Activated naive CD8-positive, alpha-beta T cell treated with anti-CD3 and anti-CD28 coated beads for 36 hours (primary cell): Measurements from ENCODE around the gene LAMB2. TPM values are rescaled to one million over a fixed set of nuclear protein-coding genes. Genes with fewer than 3 reads are reported as not detected.

ENCODE experiments used
- DNase-seq: peaks from one replicate; pipeline ENCODE4 v3.0.0; 2021
- H3K27ac Mint-ChIP-seq: one replicate; pipeline ENCODE4 v1.8.0; 2022; ENCODE audit warnings: mild to moderate bottlenecking, moderate library complexity, mixed read lengths
- H3K27me3 Mint-ChIP-seq: one replicate; pipeline ENCODE4 v1.8.0; 2022; ENCODE audit warnings: mild to moderate bottlenecking, mixed read lengths
- H3K36me3 Mint-ChIP-seq: one replicate; pipeline ENCODE4 v1.8.0; 2021; ENCODE audit warnings: mild to moderate bottlenecking, mixed read lengths
- H3K4me1 Mint-ChIP-seq: one replicate; pipeline ENCODE4 v1.8.0; 2021; ENCODE audit warnings: mixed read lengths
- H3K4me3 Mint-ChIP-seq: one replicate; pipeline ENCODE4 v1.8.0; 2022; ENCODE audit warnings: mild to moderate bottlenecking, moderate library complexity, mixed read lengths
- H3K9me3 Mint-ChIP-seq: one replicate; pipeline ENCODE4 v1.8.0; 2022; ENCODE audit warnings: mixed read lengths
- total RNA-seq, 2 experiments: library from RNA; stranded (reverse); gene quantifications; one replicate each; pipeline ENCODE4 v1.2.3, GENCODE V29; 2021

Gene LAMB2
- total RNA-seq, 2 experiments from 2014 or later = not detected

GRCh38 chr3:49081429-49081828 is 51.4 kb downstream of the LAMB2 start:
- Mint-ChIP-seq H3K4me1 (peaks cover 11% of the 10 kb centered on the region), H3K27me3 (no peaks in the 10 kb centered on the region)

GRCh38 chr3:49079270-49079669 is 53.6 kb downstream of the LAMB2 start:
- Mint-ChIP-seq H3K4me1 (peaks cover 11% of the 10 kb centered on the region), H3K27me3 (no peaks in the 10 kb centered on the region), H3K9me3 (no peaks in the 10 kb centered on the region), H3K36me3 (peaks cover 6% of the 10 kb centered on the region), H3K27ac (no peak overlapping the region), H3K4me3 (no peak overlapping the region)
- no peak for DNase-seq

More at GRCh38 chr3:49081429-49081828, 51.4 kb downstream of the LAMB2 start:
- Mint-ChIP-seq H3K36me3 (peaks cover 7% of the 10 kb centered on the region), H3K27ac (no peak overlapping the region), H3K9me3 (no peaks in the 10 kb centered on the region), H3K4me3 (no peak overlapping the region)
- no peak for DNase-seq

GRCh38 chr3:49076646-49077045 is 56.2 kb downstream of the LAMB2 start:
- Mint-ChIP-seq H3K27ac (no peak overlapping the region), H3K27me3 (no peaks in the 10 kb centered on the region), H3K4me3 (no peak overlapping the region), H3K9me3 (no peaks in the 10 kb centered on the region), H3K4me1 (peaks cover 11% of the 10 kb centered on the region), H3K36me3 (peaks cover 10% of the 10 kb centered on the region)
- DNase-seq = no peak

- Mint-ChIP-seq H3K27ac (no peak overlapping the region), H3K36me3 (peaks cover 10% of the 10 kb centered on the region), H3K9me3 (no peaks in the 10 kb centered on the region), H3K4me1 (peaks cover 6% of the 10 kb centered on the region), H3K27me3 (no peaks in the 10 kb centered on the region), H3K4me3 (no peak overlapping the region)
- DNase-seq = no peak
Measured at GRCh38 chr3:49076116-49076515, 56.7 kb downstream of the LAMB2 start.

Other genes with a start within 250 kb of the LAMB2 start
- gene SLC25A20, start 234.2 kb downstream of the LAMB2 start, total RNA-seq = 10 to 100 TPM; 19.2 to 23.9 TPM
- gene ARIH2, start 214.2 kb downstream of the LAMB2 start, total RNA-seq = 100 to 1,000 TPM; 126 TPM
- gene P4HTM, start 142.8 kb downstream of the LAMB2 start, total RNA-seq = 10 to 100 TPM; 20.7 TPM
- gene WDR6, start 125.7 kb downstream of the LAMB2 start, total RNA-seq = 100 to 1,000 TPM; 135 to 140 TPM
- 10 to 100 TPM; 22.3 to 24.7 TPM for gene DALRD3, start 114.5 kb downstream of the LAMB2 start, total RNA-seq
- gene NDUFAF3, start 110.9 kb downstream of the LAMB2 start, total RNA-seq = 10 to 100 TPM; 82.0 to 82.5 TPM
- gene IMPDH2, start 103.7 kb downstream of the LAMB2 start, total RNA-seq = 100 to 1,000 TPM; 532 to 549 TPM
- 100 to 1,000 TPM; 126 to 127 TPM for gene QRICH1, start 39.0 kb downstream of the LAMB2 start, total RNA-seq
- 100 to 1,000 TPM; 252 to 272 TPM for gene QARS1, start 28.3 kb downstream of the LAMB2 start, total RNA-seq
- gene USP19, start 12.2 kb downstream of the LAMB2 start, total RNA-seq = 10 to 100 TPM; 50.8 to 55.5 TPM
- gene CCDC71, start 33.3 kb upstream of the LAMB2 start, total RNA-seq = 10 to 100 TPM; 30.0 to 30.9 TPM
- 1 to 10 TPM; 3.4 TPM for gene KLHDC8B, start 38.5 kb upstream of the LAMB2 start, total RNA-seq
- gene C3orf62, start 144.2 kb upstream of the LAMB2 start, total RNA-seq = 1 to 10 TPM; 4.0 to 4.2 TPM
- 10 to 100 TPM; 63.3 to 64.0 TPM for gene USP4, start 207.0 kb upstream of the LAMB2 start, total RNA-seq
- gene GPX1, start 225.3 kb upstream of the LAMB2 start, total RNA-seq = 100 to 1,000 TPM; 237 to 242 TPM